H9 (cell line): ENCODE data around the gene ZFAND3. TPM values are rescaled to one million over a fixed set of nuclear protein-coding genes. Genes with fewer than 3 reads are reported as not detected.

ENCODE experiments used
- DNase-seq: peaks from one replicate; pipeline ENCODE4 v3.0.0-alpha.2; 2017
- H2AFZ ChIP-seq: one replicate; pipeline ENCODE4 v1.6.1; 2013; ENCODE audit warnings: mild to moderate bottlenecking, low read length, control low read depth, moderate library complexity
- H2AK5ac ChIP-seq: 2 replicates; pipeline ENCODE4 v1.6.1; 2013; ENCODE audit warnings: low read length, control low read depth, mixed read lengths; ENCODE audit not compliant: insufficient read length
- H2BK120ac ChIP-seq: one replicate; pipeline ENCODE4 v1.6.1; 2013; ENCODE audit warnings: low read depth, mild to moderate bottlenecking, low read length, control low read depth, inconsistent platforms; ENCODE audit not compliant: poor library complexity, severe bottlenecking
- H2BK12ac ChIP-seq: 2 replicates; pipeline ENCODE4 v1.6.1; 2013; ENCODE audit warnings: low read length, control low read depth, mixed read lengths, low read depth; ENCODE audit not compliant: insufficient read length
- H2BK15ac ChIP-seq: 2 replicates; pipeline ENCODE4 v1.6.1; 2013; ENCODE audit warnings: low read depth, low read length, control low read depth
- H2BK20ac ChIP-seq: one replicate; pipeline ENCODE4 v1.6.1; 2013; ENCODE audit warnings: low read depth, mild to moderate bottlenecking, low read length, control low read depth, inconsistent platforms; ENCODE audit not compliant: poor library complexity, severe bottlenecking
- H2BK5ac ChIP-seq: 2 replicates; pipeline ENCODE4 v1.6.1; 2013; ENCODE audit warnings: low read length, control low read depth, mixed read lengths; ENCODE audit not compliant: insufficient read length
- H3K14ac ChIP-seq: 2 replicates; pipeline ENCODE4 v1.6.1; 2013; ENCODE audit warnings: low read length, control low read depth; ENCODE audit not compliant: insufficient read depth
- H3K18ac ChIP-seq: 2 replicates; pipeline ENCODE4 v1.6.1; 2013; ENCODE audit warnings: low read depth, mild to moderate bottlenecking, mixed read lengths, low read length, control low read depth; ENCODE audit not compliant: insufficient read length
- H3K23ac ChIP-seq: 2 replicates; pipeline ENCODE4 v1.6.1; 2013; ENCODE audit warnings: low read length, control low read depth, mixed read lengths, low read depth; ENCODE audit not compliant: insufficient read length
- H3K23me2 ChIP-seq: 2 replicates; pipeline ENCODE4 v1.6.1; 2013; ENCODE audit warnings: low read depth, mild to moderate bottlenecking, mixed read lengths, low read length, control low read depth; ENCODE audit not compliant: insufficient read length, poor library complexity, severe bottlenecking
- H3K27ac ChIP-seq: 2 replicates; pipeline ENCODE4 v1.5.1; 2013; ENCODE audit warnings: low read length, control low read depth, mixed read lengths, low read depth; ENCODE audit not compliant: insufficient read length
- H3K27me3 ChIP-seq: 2 replicates; pipeline ENCODE4 v1.6.1; 2013; ENCODE audit warnings: low read length, control low read depth, inconsistent platforms; ENCODE audit not compliant: insufficient read depth
- H3K4ac ChIP-seq: 2 replicates; pipeline ENCODE4 v1.6.1; 2013; ENCODE audit warnings: low read depth, mild to moderate bottlenecking, control low read depth, inconsistent platforms, low read length, moderate library complexity
- H3K4me1 ChIP-seq: 2 replicates; pipeline ENCODE4 v1.6.1; 2013; ENCODE audit warnings: low read length, control low read depth, inconsistent platforms; ENCODE audit not compliant: insufficient read depth
- H3K4me2 ChIP-seq: 2 replicates; pipeline ENCODE4 v1.6.1; 2013; ENCODE audit warnings: low read length, control low read depth, mixed read lengths; ENCODE audit not compliant: insufficient read length, insufficient read depth
- H3K56ac ChIP-seq: 2 replicates; pipeline ENCODE4 v1.6.1; 2013; ENCODE audit warnings: low read depth, mild to moderate bottlenecking, mixed read lengths, low read length, control low read depth; ENCODE audit not compliant: insufficient read length
- H3K79me1 ChIP-seq: 2 replicates; pipeline ENCODE4 v1.6.1; 2013; ENCODE audit warnings: low read depth, mild to moderate bottlenecking, moderate library complexity, low read length, control low read depth, inconsistent platforms; ENCODE audit not compliant: insufficient read depth, poor library complexity, severe bottlenecking
- H3K79me2 ChIP-seq: 2 replicates; pipeline ENCODE4 v1.6.1; 2013; ENCODE audit warnings: low read length, control low read depth, inconsistent platforms; ENCODE audit not compliant: insufficient read depth
- H3K9ac ChIP-seq: 2 replicates; pipeline ENCODE4 v1.6.1; 2013; ENCODE audit warnings: low read length, control low read depth, mixed read lengths; ENCODE audit not compliant: insufficient read length; ENCODE audit errors: extremely low read depth
- H3K9me3 ChIP-seq: one replicate; pipeline ENCODE4 v1.6.1; 2013; ENCODE audit warnings: low read depth, low read length, inconsistent platforms; ENCODE audit not compliant: control insufficient read depth
- H3T11ph ChIP-seq: one replicate; pipeline ENCODE4 v1.6.1; 2013; ENCODE audit warnings: mild to moderate bottlenecking, low read length, control low read depth, inconsistent platforms
- H4K20me1 ChIP-seq: one replicate; pipeline ENCODE4 v1.6.1; 2013; ENCODE audit not compliant: control insufficient read depth, insufficient read length, insufficient read depth
- H4K5ac ChIP-seq: 2 replicates; pipeline ENCODE4 v1.6.1; 2013; ENCODE audit warnings: low read depth, mild to moderate bottlenecking, mixed read lengths, low read length, control low read depth; ENCODE audit not compliant: insufficient read length
- H4K8ac ChIP-seq: replicated peaks from 2 replicates; pipeline ENCODE4 v1.6.1; 2013; ENCODE audit warnings: low read length, control low read depth, mixed read lengths, low read depth; ENCODE audit not compliant: insufficient read length
- H4K91ac ChIP-seq: 2 replicates; pipeline ENCODE4 v1.6.1; 2013; ENCODE audit warnings: low read depth, mild to moderate bottlenecking, moderate library complexity, mixed read lengths, low read length, control low read depth; ENCODE audit not compliant: insufficient read length
- H3K27ac Mint-ChIP-seq, 3 experiments: 2 replicates in 2 of 3; 3 replicates in 1 of 3; pipeline ENCODE4 v1.8.0; 2020 to 2021; ENCODE audit warnings: mixed read lengths in 3 of 3, mild to moderate bottlenecking in 1 of 3, moderate library complexity in 1 of 3
- H3K27me3 Mint-ChIP-seq: 2 replicates; pipeline ENCODE4 v1.8.0; 2021; ENCODE audit warnings: low read depth, mild to moderate bottlenecking, moderate library complexity, mixed read lengths
- H3K36me3 Mint-ChIP-seq, 3 experiments: 2 replicates in 2 of 3; 3 replicates in 1 of 3; pipeline ENCODE4 v1.8.0; 2020 to 2021; ENCODE audit warnings: low read depth in 3 of 3, mixed read lengths in 3 of 3; ENCODE audit not compliant: insufficient read depth in 1 of 3
- H3K4me1 Mint-ChIP-seq, 2 experiments: 2 replicates each; pipeline ENCODE4 v1.8.0; 2020; ENCODE audit warnings: mixed read lengths in 2 of 2
- H3K4me3 Mint-ChIP-seq, 2 experiments: 2 replicates in 1 of 2; 3 replicates in 1 of 2; pipeline ENCODE4 v1.8.0; 2020 to 2021; ENCODE audit warnings: mild to moderate bottlenecking in 2 of 2, mixed read lengths in 2 of 2, moderate library complexity in 1 of 2
- H3K9me3 Mint-ChIP-seq, 2 experiments: 2 replicates in 1 of 2; 3 replicates in 1 of 2; pipeline ENCODE4 v1.8.0; 2020; ENCODE audit warnings: mild to moderate bottlenecking in 2 of 2, mixed read lengths in 2 of 2, moderate library complexity in 1 of 2
- CTCF ChIP-seq: fragments of 200-600 bp; sonication (generic); conservative IDR thresholded peaks from 3 replicates; pipeline ENCODE4 v1.8.0; 2021; ENCODE audit warnings: antibody characterized with exemption, mild to moderate bottlenecking
- WGBS: extraction: QIAGEN DNeasy Blood & Tissue Kit; methylation state at CpG from one replicate; pipeline ENCODE4 v1.1.7; 2013; ENCODE audit warnings: missing lambda C conversion rate, low lambda C conversion rate, mixed read lengths; ENCODE audit not compliant: insufficient read length; ENCODE audit errors: extremely low coverage; 5-methylcytosine and 5-hydroxymethylcytosine counted together
- total RNA-seq: library from RNA; stranded (reverse); gene quantifications from 2 replicates; pipeline ENCODE4 v1.2.1, GENCODE V29; 2021

Gene ZFAND3
- total RNA-seq, 1 experiment from 2014 or later = 57.7 TPM

GRCh38 chr6:37845026-37845911 is 25.7 kb downstream of the ZFAND3 start:
- whole genome bisulfite sequencing = no CpG with 5 or more reads among the region's 6 CpGs

More at GRCh38 chr6:37845026-37845911, 25.7 kb downstream of the ZFAND3 start:
- no peak overlapping the region for H3K4me3 Mint-ChIP-seq
- H2BK120ac ChIP-seq = no peak overlapping the region
- H3K4ac ChIP-seq = no peak overlapping the region
- no peaks in the 10 kb centered on the region for H3K4me1 ChIP-seq
- H3K23ac ChIP-seq = no peak overlapping the region
- H4K91ac ChIP-seq = no peak overlapping the region
- no peak overlapping the region for H2BK12ac ChIP-seq
- H3K27ac Mint-ChIP-seq = no peak overlapping the region
- H2AK5ac ChIP-seq = no peak overlapping the region
- no peak overlapping the region for H4K8ac ChIP-seq
- H3T11ph ChIP-seq = no peak overlapping the region
- no peak overlapping the region for H2BK5ac ChIP-seq
- no peak overlapping the region for H2BK20ac ChIP-seq
- no peaks in the 10 kb centered on the region for H3K27me3 Mint-ChIP-seq
- H4K20me1 ChIP-seq = no peaks in the 10 kb centered on the region
- no peak overlapping the region for H3K9ac ChIP-seq
- no peaks in the 10 kb centered on the region for H3K9me3 ChIP-seq
- no peaks in the 10 kb centered on the region; a peak in 1 of 5 replicates for H3K9me3 Mint-ChIP-seq
- peaks cover 8% of the 10 kb centered on the region; the same call in 1 of the 2 replicates for H3K79me2 ChIP-seq
- H3K4me1 Mint-ChIP-seq = peaks cover 4 to 12% of the 10 kb centered on the region in 2 experiments; a peak in 2 of 4 replicates
- no peak overlapping the region for H2AFZ ChIP-seq
- no peak for DNase-seq
- no peak overlapping the region for H3K56ac ChIP-seq
- no peaks in the 10 kb centered on the region for H3K23me2 ChIP-seq
- no peak overlapping the region for H3K18ac ChIP-seq
- no peak overlapping the region for H4K5ac ChIP-seq
- no peak overlapping the region for H3K27ac ChIP-seq
- H2BK15ac ChIP-seq = no peak overlapping the region
- H3K36me3 Mint-ChIP-seq = no peaks in the 10 kb centered on the region; a peak in 1 of 7 replicates
- H3K14ac ChIP-seq = no peak overlapping the region
- H3K4me2 ChIP-seq = no peak overlapping the region
- no peaks in the 10 kb centered on the region for H3K27me3 ChIP-seq
- peaks cover 4% of the 10 kb centered on the region for H3K79me1 ChIP-seq
- no peak for TF ChIP-seq CTCF
